K562 (cell line): Measurements from ENCODE around the gene TLCD5. TPM values are rescaled to one million over a fixed set of nuclear protein-coding genes. Genes with fewer than 3 reads are reported as not detected.

ENCODE experiments used
- ARID3B ChIP-seq: fragments of 250-450 bp; sonication (Bioruptor Pico); IDR thresholded peaks from 2 replicates; pipeline ENCODE4 v1.4.0; 2020; ENCODE audit warnings: borderline replicate concordance
- BRD4 ChIP-seq: fragments of 200-600 bp; sonication (generic); IDR thresholded peaks from 2 replicates; pipeline ENCODE4 v1.6.1; 2017; ENCODE audit warnings: inconsistent platforms
- CHD2 ChIP-seq: IDR thresholded peaks from 2 replicates; pipeline ENCODE4 v1.6.1; 2011; ENCODE audit warnings: low read depth, low read length
- GABPB2 ChIP-seq: fragments of 250-450 bp; sonication (Bioruptor Pico); conservative IDR thresholded peaks from 2 replicates; pipeline ENCODE4 v1.5.1; 2021; ENCODE audit warnings: mild to moderate bottlenecking
- HMG20A ChIP-seq: fragments of 450-650 bp; formaldehyde crosslinking; conservative IDR thresholded peaks from 2 replicates; pipeline ENCODE4 v1.4.0; 2020; ENCODE audit warnings: mild to moderate bottlenecking, mixed read lengths
- HOXB6 ChIP-seq: fragments of 250-450 bp; sonication (Bioruptor Pico); IDR thresholded peaks from 2 replicates; pipeline ENCODE4 v1.5.1; 2022; ENCODE audit warnings: mild to moderate bottlenecking, borderline replicate concordance
- KDM2B ChIP-seq: fragments of 250-450 bp; sonication (Bioruptor Pico); IDR thresholded peaks from 2 replicates; pipeline ENCODE4 v1.8.0; 2021; ENCODE audit warnings: mild to moderate bottlenecking, moderate library complexity
- NFIX ChIP-seq: fragments of 250-450 bp; sonication (Bioruptor Pico); IDR thresholded peaks from 2 replicates; pipeline ENCODE4 v1.4.0; 2020; ENCODE audit warnings: low read depth, mild to moderate bottlenecking, moderate library complexity
- SREBF1 ChIP-seq: fragments of 150-350 bp; IDR thresholded peaks from 2 replicates; pipeline ENCODE4 v1.6.1; 2014; ENCODE audit warnings: antibody characterized with exemption, low read depth, low read length, borderline replicate concordance
- ZBTB17 ChIP-seq: fragments of 450-650 bp; formaldehyde crosslinking; IDR thresholded peaks from 2 replicates; pipeline ENCODE4 v1.4.0; 2020; ENCODE audit warnings: mild to moderate bottlenecking
- ZNF511 ChIP-seq: sonication (generic); formaldehyde crosslinking; IDR thresholded peaks from 2 replicates; pipeline ENCODE4 v1.8.0; 2022; ENCODE audit warnings: mild to moderate bottlenecking, missing genetic modification reagents
- ZNF707 ChIP-seq: fragments of 250-450 bp; sonication (Bioruptor Pico); conservative IDR thresholded peaks from 2 replicates; pipeline ENCODE4 v1.8.0; 2022; ENCODE audit warnings: inconsistent platforms, mild to moderate bottlenecking, moderate library complexity
- polyA plus RNA-seq, 8 experiments: library from polyadenylated mRNA; depleted of rRNA in 4 of 8; stranded (reverse) in 5 of 8; unstranded in 3 of 8; fragments of >200 nt; fragmentation: Nextera tagmentation in 2 of 8; fragmentation: Illumina TruSeq in 1 of 8; extraction: Ambion mirVana in 2 of 8; extraction: Trizol in 1 of 8; gene quantifications; 2 replicates each; pipeline versions ENCODE4 v1.2.1 to v1.2.3, GENCODE V29; 2011 to 2014; ENCODE audit warnings: inconsistent platforms in 1 of 8, missing spikeins in 1 of 8
- total RNA-seq, 7 experiments: library from RNA; depleted of rRNA in 6 of 7; stranded (reverse); fragments of >200 nt in 6 of 7; fragmentation: Illumina TruSeq in 2 of 7; extraction: Trizol in 2 of 7; gene quantifications; 2 replicates each; pipeline versions ENCODE4 v1.2.1 to v1.2.3, GENCODE V29; 2011 to 2021; ENCODE audit warnings: low replicate concordance in 1 of 7
- TF ChIP-seq, protein P1 (sequence below): fragments of 450-650 bp; formaldehyde crosslinking; IDR thresholded peaks from 2 replicates; pipeline ENCODE4 v1.4.0; 2020; ENCODE audit warnings: mild to moderate bottlenecking, mixed read lengths
- TF ChIP-seq, protein P2 (sequence below): conservative IDR thresholded peaks from 2 replicates; pipeline ENCODE4 v1.6.1; 2011; ENCODE audit warnings: low read depth, mild to moderate bottlenecking, low read length; ENCODE audit not compliant: control insufficient read depth
- TF ChIP-seq, protein P3 (sequence below): fragments of 250-450 bp; sonication (Bioruptor Pico); IDR thresholded peaks from 2 replicates; pipeline ENCODE4 v1.5.1; 2021; ENCODE audit warnings: mild to moderate bottlenecking

TLCD5 gene
- total and polyA plus RNA-seq, 9 of the 15 experiments (the other 6 are each of a cell fraction or from before 2014, with no cell fraction given) = 0.94 to 5.1 (median 1.6) TPM

DNA sequence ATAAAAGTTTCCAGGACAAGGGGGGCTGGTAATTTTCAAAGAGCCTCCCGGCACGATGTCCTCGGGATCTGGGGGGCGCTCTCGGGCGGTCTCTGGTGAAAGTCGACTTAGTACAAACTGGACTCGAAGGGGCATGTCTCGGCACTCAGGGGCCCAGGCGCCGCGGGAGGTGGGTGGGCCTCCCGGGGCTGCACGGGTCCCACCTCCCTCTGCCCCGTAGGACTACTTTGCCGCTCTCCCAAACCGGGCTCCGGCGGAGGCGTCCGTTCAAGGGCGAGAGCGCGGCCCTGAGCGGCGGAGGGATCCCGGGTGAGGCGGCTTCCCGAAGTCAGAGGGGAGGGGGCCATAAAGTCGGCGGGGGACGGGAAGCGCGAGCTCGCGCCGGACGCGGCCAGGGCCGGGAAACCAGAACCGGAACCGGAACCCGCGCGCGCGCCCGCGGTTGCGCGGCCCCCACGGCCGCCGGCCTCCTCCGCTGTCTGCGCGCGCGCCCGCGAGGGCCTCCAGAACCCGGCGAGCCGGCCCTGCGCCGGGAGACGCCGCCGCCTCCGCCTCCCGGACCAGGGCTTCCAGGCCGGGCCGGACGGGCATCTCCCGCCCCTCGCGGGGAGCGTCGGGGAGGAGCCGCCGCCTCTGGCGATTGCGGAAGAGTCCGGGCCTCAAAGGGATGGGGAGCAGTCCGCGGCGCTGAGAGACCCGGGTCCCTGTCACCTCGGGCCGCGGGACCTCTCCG, 11.0 kb downstream of the TLCD5 start, which contains the start of gene ARHGEF12 (continued):
- TF ChIP-seq, protein P1, sequence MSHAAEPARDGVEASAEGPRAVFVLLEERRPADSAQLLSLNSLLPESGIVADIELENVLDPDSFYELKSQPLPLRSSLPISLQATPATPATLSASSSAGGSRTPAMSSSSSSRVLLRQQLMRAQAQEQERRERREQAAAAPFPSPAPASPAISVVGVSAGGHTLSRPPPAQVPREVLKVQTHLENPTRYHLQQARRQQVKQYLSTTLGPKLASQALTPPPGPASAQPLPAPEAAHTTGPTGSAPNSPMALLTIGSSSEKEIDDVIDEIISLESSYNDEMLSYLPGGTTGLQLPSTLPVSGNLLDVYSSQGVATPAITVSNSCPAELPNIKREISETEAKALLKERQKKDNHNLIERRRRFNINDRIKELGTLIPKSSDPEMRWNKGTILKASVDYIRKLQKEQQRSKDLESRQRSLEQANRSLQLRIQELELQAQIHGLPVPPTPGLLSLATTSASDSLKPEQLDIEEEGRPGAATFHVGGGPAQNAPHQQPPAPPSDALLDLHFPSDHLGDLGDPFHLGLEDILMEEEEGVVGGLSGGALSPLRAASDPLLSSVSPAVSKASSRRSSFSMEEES = no peak
- TF ChIP-seq HOXB6 (CRISPR knock-in tag) (no peak), KDM2B (CRISPR knock-in tag) (peak; percentile 94), CHD2 (peak; percentile 93), NFIX (no peak), ZNF707 (CRISPR knock-in tag) (no peak), ZNF511 (no peak), SREBF1 (no peak), HMG20A (CRISPR knock-in tag) (no peak), ZBTB17 (CRISPR knock-in tag) (no peak), ARID3B (CRISPR knock-in tag) (no peak), GABPB2 (CRISPR knock-in tag) (no peak), BRD4 (no peak; the same call in 1 of the 2 replicates)
- TF ChIP-seq, protein P2, sequence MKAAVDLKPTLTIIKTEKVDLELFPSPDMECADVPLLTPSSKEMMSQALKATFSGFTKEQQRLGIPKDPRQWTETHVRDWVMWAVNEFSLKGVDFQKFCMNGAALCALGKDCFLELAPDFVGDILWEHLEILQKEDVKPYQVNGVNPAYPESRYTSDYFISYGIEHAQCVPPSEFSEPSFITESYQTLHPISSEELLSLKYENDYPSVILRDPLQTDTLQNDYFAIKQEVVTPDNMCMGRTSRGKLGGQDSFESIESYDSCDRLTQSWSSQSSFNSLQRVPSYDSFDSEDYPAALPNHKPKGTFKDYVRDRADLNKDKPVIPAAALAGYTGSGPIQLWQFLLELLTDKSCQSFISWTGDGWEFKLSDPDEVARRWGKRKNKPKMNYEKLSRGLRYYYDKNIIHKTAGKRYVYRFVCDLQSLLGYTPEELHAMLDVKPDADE = peak; percentile 78
- TF ChIP-seq, protein P3, sequence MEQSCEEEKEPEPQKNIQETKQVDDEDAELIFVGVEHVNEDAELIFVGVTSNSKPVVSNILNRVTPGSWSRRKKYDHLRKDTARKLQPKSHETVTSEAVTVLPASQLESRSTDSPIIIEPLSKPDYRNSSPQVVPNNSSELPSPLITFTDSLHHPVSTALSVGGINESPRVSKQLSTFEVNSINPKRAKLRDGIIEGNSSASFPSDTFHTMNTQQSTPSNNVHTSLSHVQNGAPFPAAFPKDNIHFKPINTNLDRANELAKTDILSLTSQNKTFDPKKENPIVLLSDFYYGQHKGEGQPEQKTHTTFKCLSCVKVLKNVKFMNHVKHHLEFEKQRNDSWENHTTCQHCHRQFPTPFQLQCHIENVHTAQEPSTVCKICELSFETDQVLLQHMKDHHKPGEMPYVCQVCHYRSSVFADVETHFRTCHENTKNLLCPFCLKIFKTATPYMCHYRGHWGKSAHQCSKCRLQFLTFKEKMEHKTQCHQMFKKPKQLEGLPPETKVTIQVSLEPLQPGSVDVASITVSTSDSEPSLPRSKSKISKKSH (CRISPR knock-in tag) = no peak
